Airway epithelial cell (primary cell): ENCODE data around the gene UBE2A. TPM values are rescaled to one million over a fixed set of nuclear protein-coding genes. Genes with fewer than 3 reads are reported as not detected.

Source experiments
- total RNA-seq: library from RNA; depleted of rRNA; stranded (reverse); fragments of >200 nt; gene quantifications from 2 replicates; pipeline ENCODE4 v1.2.3, GENCODE V29; 2015

The UBE2A gene
- 28.6 and 28.9 TPM in 2 replicates for total RNA-seq

GRCh38 chrX:119574394-119575266 lies at the start of gene UBE2A:
TSS of gene UBE2A (plus strand) at chrX:119574563. CDS start at chrX:119574712, 149 bp downstream.

GRCh38 chrX:119565107-119565663 lies 9.2 kb upstream of the UBE2A start, which contains the start of gene STEEP1:
TSS of gene STEEP1 (minus strand) at chrX:119565409. CDS start at chrX:119565355, 54 bp downstream.

GRCh38 chrX:119606280-119607017 lies 32.1 kb downstream of the UBE2A start, which contains the start of gene NKRF:
TSS of gene NKRF (minus strand) at chrX:119606424.

Other genes with a start within 250 kb of the UBE2A start
- 11.3 and 18.2 TPM in 2 replicates for gene SLC25A43, start 175.2 kb upstream of the UBE2A start, total RNA-seq
- 486 and 784 TPM in 2 replicates for gene SLC25A5, start 106.1 kb upstream of the UBE2A start, total RNA-seq
- 21.4 and 24.1 TPM in 2 replicates for gene STEEP1, start 9.2 kb upstream of the UBE2A start, total RNA-seq
- gene NKRF, start 31.9 kb downstream of the UBE2A start, total RNA-seq: 6.4 and 8.4 TPM in 2 replicates
- gene SEPTIN6, start 118.6 kb downstream of the UBE2A start, total RNA-seq: 5.6 and 8.0 TPM in 2 replicates
- gene SOWAHD, start 184.0 kb downstream of the UBE2A start, total RNA-seq: 0.07 and 0.19 TPM in 2 replicates
- gene RPL39, start 217.1 kb downstream of the UBE2A start, total RNA-seq: 3,943 and 6,438 TPM in 2 replicates